H9 (cell line): ENCODE results near the gene PRODH2. TPM values are rescaled to one million over a fixed set of nuclear protein-coding genes. Genes with fewer than 3 reads are reported as not detected.

Source experiments
- DNase-seq: peaks from one replicate; pipeline ENCODE4 v3.0.0-alpha.2; 2017
- H2AFZ ChIP-seq: one replicate; pipeline ENCODE4 v1.6.1; 2013; ENCODE audit warnings: mild to moderate bottlenecking, low read length, control low read depth, moderate library complexity
- H2AK5ac ChIP-seq: 2 replicates; pipeline ENCODE4 v1.6.1; 2013; ENCODE audit warnings: low read length, control low read depth, mixed read lengths; ENCODE audit not compliant: insufficient read length
- H2BK120ac ChIP-seq: one replicate; pipeline ENCODE4 v1.6.1; 2013; ENCODE audit warnings: low read depth, mild to moderate bottlenecking, low read length, control low read depth, inconsistent platforms; ENCODE audit not compliant: poor library complexity, severe bottlenecking
- H2BK12ac ChIP-seq: 2 replicates; pipeline ENCODE4 v1.6.1; 2013; ENCODE audit warnings: low read length, control low read depth, mixed read lengths, low read depth; ENCODE audit not compliant: insufficient read length
- H2BK15ac ChIP-seq: 2 replicates; pipeline ENCODE4 v1.6.1; 2013; ENCODE audit warnings: low read depth, low read length, control low read depth
- H2BK20ac ChIP-seq: one replicate; pipeline ENCODE4 v1.6.1; 2013; ENCODE audit warnings: low read depth, mild to moderate bottlenecking, low read length, control low read depth, inconsistent platforms; ENCODE audit not compliant: poor library complexity, severe bottlenecking
- H2BK5ac ChIP-seq: 2 replicates; pipeline ENCODE4 v1.6.1; 2013; ENCODE audit warnings: low read length, control low read depth, mixed read lengths; ENCODE audit not compliant: insufficient read length
- H3K14ac ChIP-seq: 2 replicates; pipeline ENCODE4 v1.6.1; 2013; ENCODE audit warnings: low read length, control low read depth; ENCODE audit not compliant: insufficient read depth
- H3K18ac ChIP-seq: 2 replicates; pipeline ENCODE4 v1.6.1; 2013; ENCODE audit warnings: low read depth, mild to moderate bottlenecking, mixed read lengths, low read length, control low read depth; ENCODE audit not compliant: insufficient read length
- H3K23ac ChIP-seq: 2 replicates; pipeline ENCODE4 v1.6.1; 2013; ENCODE audit warnings: low read length, control low read depth, mixed read lengths, low read depth; ENCODE audit not compliant: insufficient read length
- H3K23me2 ChIP-seq: 2 replicates; pipeline ENCODE4 v1.6.1; 2013; ENCODE audit warnings: low read depth, mild to moderate bottlenecking, mixed read lengths, low read length, control low read depth; ENCODE audit not compliant: insufficient read length, poor library complexity, severe bottlenecking
- H3K27ac ChIP-seq: 2 replicates; pipeline ENCODE4 v1.5.1; 2013; ENCODE audit warnings: low read length, control low read depth, mixed read lengths, low read depth; ENCODE audit not compliant: insufficient read length
- H3K27me3 ChIP-seq: 2 replicates; pipeline ENCODE4 v1.6.1; 2013; ENCODE audit warnings: low read length, control low read depth, inconsistent platforms; ENCODE audit not compliant: insufficient read depth
- H3K4ac ChIP-seq: 2 replicates; pipeline ENCODE4 v1.6.1; 2013; ENCODE audit warnings: low read depth, mild to moderate bottlenecking, control low read depth, inconsistent platforms, low read length, moderate library complexity
- H3K4me1 ChIP-seq: 2 replicates; pipeline ENCODE4 v1.6.1; 2013; ENCODE audit warnings: low read length, control low read depth, inconsistent platforms; ENCODE audit not compliant: insufficient read depth
- H3K4me2 ChIP-seq: 2 replicates; pipeline ENCODE4 v1.6.1; 2013; ENCODE audit warnings: low read length, control low read depth, mixed read lengths; ENCODE audit not compliant: insufficient read length, insufficient read depth
- H3K56ac ChIP-seq: 2 replicates; pipeline ENCODE4 v1.6.1; 2013; ENCODE audit warnings: low read depth, mild to moderate bottlenecking, mixed read lengths, low read length, control low read depth; ENCODE audit not compliant: insufficient read length
- H3K79me1 ChIP-seq: 2 replicates; pipeline ENCODE4 v1.6.1; 2013; ENCODE audit warnings: low read depth, mild to moderate bottlenecking, moderate library complexity, low read length, control low read depth, inconsistent platforms; ENCODE audit not compliant: insufficient read depth, poor library complexity, severe bottlenecking
- H3K79me2 ChIP-seq: 2 replicates; pipeline ENCODE4 v1.6.1; 2013; ENCODE audit warnings: low read length, control low read depth, inconsistent platforms; ENCODE audit not compliant: insufficient read depth
- H3K9ac ChIP-seq: 2 replicates; pipeline ENCODE4 v1.6.1; 2013; ENCODE audit warnings: low read length, control low read depth, mixed read lengths; ENCODE audit not compliant: insufficient read length; ENCODE audit errors: extremely low read depth
- H3K9me3 ChIP-seq: one replicate; pipeline ENCODE4 v1.6.1; 2013; ENCODE audit warnings: low read depth, low read length, inconsistent platforms; ENCODE audit not compliant: control insufficient read depth
- H3T11ph ChIP-seq: one replicate; pipeline ENCODE4 v1.6.1; 2013; ENCODE audit warnings: mild to moderate bottlenecking, low read length, control low read depth, inconsistent platforms
- H4K20me1 ChIP-seq: one replicate; pipeline ENCODE4 v1.6.1; 2013; ENCODE audit not compliant: control insufficient read depth, insufficient read length, insufficient read depth
- H4K5ac ChIP-seq: 2 replicates; pipeline ENCODE4 v1.6.1; 2013; ENCODE audit warnings: low read depth, mild to moderate bottlenecking, mixed read lengths, low read length, control low read depth; ENCODE audit not compliant: insufficient read length
- H4K8ac ChIP-seq: replicated peaks from 2 replicates; pipeline ENCODE4 v1.6.1; 2013; ENCODE audit warnings: low read length, control low read depth, mixed read lengths, low read depth; ENCODE audit not compliant: insufficient read length
- H4K91ac ChIP-seq: 2 replicates; pipeline ENCODE4 v1.6.1; 2013; ENCODE audit warnings: low read depth, mild to moderate bottlenecking, moderate library complexity, mixed read lengths, low read length, control low read depth; ENCODE audit not compliant: insufficient read length
- H3K27ac Mint-ChIP-seq, 3 experiments: 2 replicates in 2 of 3; 3 replicates in 1 of 3; pipeline ENCODE4 v1.8.0; 2020 to 2021; ENCODE audit warnings: mixed read lengths in 3 of 3, mild to moderate bottlenecking in 1 of 3, moderate library complexity in 1 of 3
- H3K27me3 Mint-ChIP-seq: 2 replicates; pipeline ENCODE4 v1.8.0; 2021; ENCODE audit warnings: low read depth, mild to moderate bottlenecking, moderate library complexity, mixed read lengths
- H3K36me3 Mint-ChIP-seq, 3 experiments: 2 replicates in 2 of 3; 3 replicates in 1 of 3; pipeline ENCODE4 v1.8.0; 2020 to 2021; ENCODE audit warnings: low read depth in 3 of 3, mixed read lengths in 3 of 3; ENCODE audit not compliant: insufficient read depth in 1 of 3
- H3K4me1 Mint-ChIP-seq, 2 experiments: 2 replicates each; pipeline ENCODE4 v1.8.0; 2020; ENCODE audit warnings: mixed read lengths in 2 of 2
- H3K4me3 Mint-ChIP-seq, 2 experiments: 2 replicates in 1 of 2; 3 replicates in 1 of 2; pipeline ENCODE4 v1.8.0; 2020 to 2021; ENCODE audit warnings: mild to moderate bottlenecking in 2 of 2, mixed read lengths in 2 of 2, moderate library complexity in 1 of 2
- H3K9me3 Mint-ChIP-seq, 2 experiments: 2 replicates in 1 of 2; 3 replicates in 1 of 2; pipeline ENCODE4 v1.8.0; 2020; ENCODE audit warnings: mild to moderate bottlenecking in 2 of 2, mixed read lengths in 2 of 2, moderate library complexity in 1 of 2
- CTCF ChIP-seq: fragments of 200-600 bp; sonication (generic); conservative IDR thresholded peaks from 3 replicates; pipeline ENCODE4 v1.8.0; 2021; ENCODE audit warnings: antibody characterized with exemption, mild to moderate bottlenecking
- WGBS: extraction: QIAGEN DNeasy Blood & Tissue Kit; methylation state at CpG from one replicate; pipeline ENCODE4 v1.1.7; 2013; ENCODE audit warnings: missing lambda C conversion rate, low lambda C conversion rate, mixed read lengths; ENCODE audit not compliant: insufficient read length; ENCODE audit errors: extremely low coverage; 5-methylcytosine and 5-hydroxymethylcytosine counted together
- total RNA-seq: library from RNA; stranded (reverse); gene quantifications from 2 replicates; pipeline ENCODE4 v1.2.1, GENCODE V29; 2021

The PRODH2 gene
- total RNA-seq, 1 experiment from 2014 or later, result not detected

GRCh38 chr19:35816262-35816661 lies 3.6 kb upstream of the PRODH2 start:
- H3K4ac ChIP-seq, result no peak overlapping the region
- no CpG with 5 or more reads among the region's 6 CpGs for WGBS

More at GRCh38 chr19:35816262-35816661, 3.6 kb upstream of the PRODH2 start:
- Histone ChIP-seq H2AFZ (no peak overlapping the region), H3K27ac (no peak overlapping the region), H3K23ac (no peak overlapping the region), H2AK5ac (no peak overlapping the region), H4K5ac (no peak overlapping the region), H3K14ac (no peak overlapping the region), H2BK20ac (no peak overlapping the region), H3K23me2 (no peaks in the 10 kb centered on the region), H3K79me2 (no peaks in the 10 kb centered on the region), H3K9me3 (no peaks in the 10 kb centered on the region), H2BK5ac (no peak overlapping the region), H2BK12ac (no peak overlapping the region), H3K4me2 (no peak overlapping the region), H3K79me1 (no peaks in the 10 kb centered on the region), H3K56ac (no peak overlapping the region), H3K4me1 (peaks cover 3% of the 10 kb centered on the region; the same call in 1 of the 2 replicates), H3T11ph (no peak overlapping the region), H4K8ac (no peak overlapping the region), H4K91ac (no peak overlapping the region), H3K9ac (no peak overlapping the region), H2BK15ac (no peak overlapping the region), H4K20me1 (no peaks in the 10 kb centered on the region), H3K27me3 (no peaks in the 10 kb centered on the region), H3K18ac (no peak overlapping the region), H2BK120ac (no peak overlapping the region)
- peak; percentile 67 for DNase-seq
- H3K4me1 Mint-ChIP-seq, result peaks cover 13 to 20% of the 10 kb centered on the region in 2 experiments
- peak overlapping the region in 1 of 2 experiments; percentile 19; a peak in 2 of 5 replicates for H3K4me3 Mint-ChIP-seq
- peaks cover 12% of the 10 kb centered on the region for H3K27me3 Mint-ChIP-seq
- H3K9me3 Mint-ChIP-seq, result peaks cover 2 to 3% of the 10 kb centered on the region in 2 experiments; a peak in 2 of 5 replicates
- H3K36me3 Mint-ChIP-seq, result no peaks in the 10 kb centered on the region
- no peak; the same call in 2 of the 3 replicates for TF ChIP-seq CTCF
- H3K27ac Mint-ChIP-seq, result peak overlapping the region in 2 of 3 experiments; percentile 88 to 95; a peak in 3 of 7 replicates
